Measurements from ENCODE around the gene MAPRE3.

DNA sequence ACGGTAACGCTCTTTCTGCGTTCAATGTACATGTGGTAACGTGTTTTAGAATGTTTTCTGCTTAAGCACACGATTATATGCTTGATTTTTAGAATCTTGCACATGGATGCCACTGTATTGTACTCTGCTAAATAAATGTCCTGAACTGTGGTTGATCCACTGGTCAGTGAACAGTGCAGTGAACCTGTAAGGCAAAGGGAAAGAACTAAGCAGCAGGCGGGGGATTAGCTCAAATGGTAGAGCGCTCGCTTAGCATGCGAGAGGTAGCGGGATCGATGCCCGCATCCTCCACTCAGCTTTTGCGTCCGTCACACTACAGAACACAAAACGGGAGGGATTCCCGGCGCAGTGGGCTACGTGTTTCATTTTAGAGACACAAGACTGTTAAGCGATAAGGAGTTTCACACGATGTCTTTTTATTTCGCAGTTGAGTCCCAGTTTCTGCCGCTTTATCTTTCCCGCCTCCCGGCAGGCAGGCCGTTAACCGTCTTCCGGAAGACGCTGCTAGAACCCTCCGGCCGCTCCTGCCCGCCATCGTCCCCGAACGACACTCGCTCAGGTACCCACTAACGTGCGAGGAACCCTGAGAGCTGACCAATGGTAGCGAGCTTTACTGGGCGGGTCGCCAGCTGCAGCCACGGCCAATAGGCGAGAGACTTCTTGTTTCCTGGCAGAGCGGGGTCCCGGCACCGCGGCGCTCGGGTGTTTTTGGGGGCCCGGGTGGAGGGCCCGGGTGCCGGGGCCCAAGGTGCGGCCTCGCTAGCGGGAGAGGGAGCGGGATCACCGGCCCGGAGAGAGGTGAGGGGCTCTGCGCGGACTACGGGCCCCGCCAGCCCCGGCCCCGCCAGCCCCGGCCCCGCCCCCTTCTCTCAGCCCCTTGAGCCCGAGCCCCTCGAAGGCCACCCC is 80.8 kb downstream of the MAPRE3 start, which contains the start of gene AGBL5:
- TF ChIP-seq ELF4 (IDR thresholded peaks at IDR 0.05) (no peak), FOXA1 (IDR thresholded peaks at IDR 0.05) (no peak), FOXM1 (IDR thresholded peaks at IDR 0.05; ENCODE audit: borderline replicate concordance) (no peak), LEF1 (IDR thresholded peaks at IDR 0.05; ENCODE audit: borderline replicate concordance) (no peak), SUZ12 (IDR thresholded peaks at IDR 0.05) (no peak), SP1 (IDR thresholded peaks at IDR 0.05) (no peak), HDGF (IDR thresholded peaks at IDR 0.05; ENCODE audit: borderline replicate concordance) (no peak), ARNT (IDR thresholded peaks at IDR 0.05) (0 out of 2 replicates have a peak, but pooled peaks have one; percentile 47), L3MBTL2 (conservative IDR thresholded peaks at IDR 0.05) (peak; percentile 98), ZNF384 (IDR thresholded peaks at IDR 0.05) (no peak), FOXK2 (IDR thresholded peaks at IDR 0.05) (no peak), BHLHE40 (IDR thresholded peaks at IDR 0.05; ENCODE audit: borderline replicate concordance) (no peak), TARDBP (IDR thresholded peaks at IDR 0.05) (peak; percentile 84), CTBP1 (IDR thresholded peaks at IDR 0.05; ENCODE audit: borderline replicate concordance) (0 out of 2 replicates have a peak, but pooled peaks have one; percentile 6)

All from HEK293T (cell line).